Neutrophil (primary cell): Measurements from ENCODE around the gene MYO16.
"Not testable (repeated sequence)": the region's sequence is repeated elsewhere in the genome, so short reads cannot be mapped to it uniquely, and the experiment has no call there.

Experiments used
- H3K27ac ChIP-seq: fragments of 200-600 bp; sonication (generic); 2 replicates; pipeline ENCODE4 v1.5.1; 2016; ENCODE audit warnings: mild to moderate bottlenecking, moderate library complexity
- H3K27me3 ChIP-seq: fragments of 200-600 bp; sonication (generic); 2 replicates; pipeline ENCODE4 v1.6.0; 2016; ENCODE audit warnings: mild to moderate bottlenecking
- H3K36me3 ChIP-seq: fragments of 200-600 bp; sonication (generic); 2 replicates; pipeline ENCODE4 v1.5.1; 2017
- H3K4me1 ChIP-seq, 2 experiments: fragments of 200-600 bp in 1 of 2; sonication (generic) in 1 of 2; 1 replicate in 1 of 2; 2 replicates in 1 of 2; pipeline versions ENCODE4 v1.5.1 to v1.6.1; 2013 to 2016; ENCODE audit warnings: low read depth in 1 of 2, low read length in 1 of 2, mild to moderate bottlenecking in 1 of 2, moderate library complexity in 1 of 2; ENCODE audit not compliant: control insufficient read depth in 1 of 2, insufficient read depth in 1 of 2
- H3K4me3 ChIP-seq, 2 experiments: fragments of 200-600 bp in 1 of 2; sonication (generic) in 1 of 2; 1 replicate in 1 of 2; 2 replicates in 1 of 2; pipeline ENCODE4 v1.5.1; 2013 to 2016; ENCODE audit warnings: low read depth in 1 of 2, low read length in 1 of 2, mild to moderate bottlenecking in 1 of 2, moderate library complexity in 1 of 2
- H3K9me3 ChIP-seq: fragments of 200-600 bp; sonication (generic); 2 replicates; pipeline ENCODE4 v1.5.1; 2016
- CTCF ChIP-seq: fragments of 200-600 bp; sonication (generic); IDR thresholded peaks from 2 replicates; pipeline ENCODE4 v1.5.1; 2016; ENCODE audit warnings: antibody characterized with exemption

The MYO16 gene

GRCh38 chr13:109091249-109091648 lies 461.8 kb downstream of the MYO16 start:
- H3K36me3 ChIP-seq, result no peaks in the 10 kb centered on the region

GRCh38 chr13:109092186-109092585 lies 462.8 kb downstream of the MYO16 start:
- not testable (repeated sequence) for H3K9me3 ChIP-seq, H3K27ac ChIP-seq, H3K36me3 ChIP-seq, H3K4me3 ChIP-seq, H3K27me3 ChIP-seq, H3K4me1 ChIP-seq

More at GRCh38 chr13:109091249-109091648, 461.8 kb downstream of the MYO16 start:
- no peak for TF ChIP-seq CTCF
- no peak overlapping the region for H3K27ac ChIP-seq
- H3K4me3 ChIP-seq, result no peak overlapping the region
- no peaks in the 10 kb centered on the region for H3K9me3 ChIP-seq
- H3K27me3 ChIP-seq, result peaks cover 4% of the 10 kb centered on the region
- peaks cover 0 to 10% of the 10 kb centered on the region in 2 experiments for H3K4me1 ChIP-seq

- peaks cover 1 to 11% of the 10 kb centered on the region in 2 experiments for H3K4me1 ChIP-seq
- no peak overlapping the region for H3K27ac ChIP-seq
- no peaks in the 10 kb centered on the region for H3K9me3 ChIP-seq
- H3K36me3 ChIP-seq, result no peaks in the 10 kb centered on the region
- no peak for TF ChIP-seq CTCF
- no peak overlapping the region for H3K4me3 ChIP-seq
- H3K27me3 ChIP-seq, result peaks cover 4% of the 10 kb centered on the region
Measured at GRCh38 chr13:109093998-109094397, 464.6 kb downstream of the MYO16 start.

- no peak overlapping the region for H3K27ac ChIP-seq
- no peaks in the 10 kb centered on the region for H3K9me3 ChIP-seq
- peaks cover 13 to 23% of the 10 kb centered on the region in 2 experiments for H3K4me1 ChIP-seq
- no peak overlapping the region for H3K4me3 ChIP-seq
- peaks cover 4% of the 10 kb centered on the region for H3K27me3 ChIP-seq
- TF ChIP-seq CTCF, result no peak
- no peaks in the 10 kb centered on the region for H3K36me3 ChIP-seq
Measured at GRCh38 chr13:109095126-109095525, 465.7 kb downstream of the MYO16 start.

GRCh38 chr13:109096101-109096500 lies 466.7 kb downstream of the MYO16 start:
- Histone ChIP-seq H3K27me3 (no peaks in the 10 kb centered on the region), H3K36me3 (no peaks in the 10 kb centered on the region), H3K4me3 (no peak overlapping the region), H3K4me1 (peaks cover 22 to 32% of the 10 kb centered on the region in 2 experiments), H3K9me3 (no peaks in the 10 kb centered on the region), H3K27ac (no peak overlapping the region)
- TF ChIP-seq CTCF, result no peak

- Histone ChIP-seq H3K4me3 (no peak overlapping the region), H3K27me3 (no peaks in the 10 kb centered on the region), H3K27ac (peak overlapping the region; percentile 78), H3K9me3 (no peaks in the 10 kb centered on the region), H3K4me1 (peaks cover 49 to 57% of the 10 kb centered on the region in 2 experiments), H3K36me3 (no peaks in the 10 kb centered on the region)
- no peak for TF ChIP-seq CTCF
Measured at GRCh38 chr13:109100705-109101304, 471.4 kb downstream of the MYO16 start.
